Measurements from ENCODE around the gene FADS2. TPM values are rescaled to one million over a fixed set of nuclear protein-coding genes. Genes with fewer than 3 reads are reported as not detected.

FADS2 gene
- total RNA-seq, 4 donors from 2014 or later = 13.5 to 117 (median 84.9) TPM

- H3K4me3 ChIP-seq = no peak overlapping the region
- no peaks in the 10 kb centered on the region for H3K4me1 ChIP-seq
- no peaks in the 10 kb centered on the region for H3K9me3 ChIP-seq
- no peaks in the 10 kb centered on the region for H3K36me3 ChIP-seq
- H3K27ac ChIP-seq = no peak overlapping the region
- TF ChIP-seq POLR2A (IDR thresholded peaks at IDR 0.05) = no peak
- no peak for TF ChIP-seq CTCF (IDR thresholded peaks at IDR 0.05)
- no peaks in the 10 kb centered on the region for H3K27me3 ChIP-seq
- DNase-seq = no peak
- intact Hi-C loops (cut with DNase I; ENCODE audit: low total_unique reads) = loop anchor here (5.0 kb wide), 1 partner anchor 39 kb away; no protein-coding TSS in a partner anchor
Measured at GRCh38 chr11:61785837-61786402, 42.2 kb upstream of the FADS2 start.

- H3K36me3 ChIP-seq = no peaks in the 10 kb centered on the region
- H3K4me1 ChIP-seq = peaks cover 0 to 1% of the 10 kb centered on the region in 2 donors
- no peak overlapping the region for H3K4me3 ChIP-seq
- H3K27me3 ChIP-seq = no peaks in the 10 kb centered on the region
- intact Hi-C loops (cut with DNase I; ENCODE audit: low total_unique reads) = loop anchor here (5.0 kb wide), 1 partner anchor 41 kb away; no protein-coding TSS in a partner anchor
- TF ChIP-seq CTCF (IDR thresholded peaks at IDR 0.05) (peak; percentile 47 to 61 (median 54)), POLR2A (IDR thresholded peaks at IDR 0.05) (no peak)
- no peaks in the 10 kb centered on the region for H3K9me3 ChIP-seq
- H3K27ac ChIP-seq = peak overlapping the region in 1 of 2 donors; percentile 7
- peak in 1 of 2 donors; percentile 68 for DNase-seq
Measured at GRCh38 chr11:61787928-61788491, 40.1 kb upstream of the FADS2 start.

- no peaks in the 10 kb centered on the region for H3K9me3 ChIP-seq
- H3K4me1 ChIP-seq = peaks cover 0 to 5% of the 10 kb centered on the region in 2 donors
- H3K36me3 ChIP-seq = no peaks in the 10 kb centered on the region
- TF ChIP-seq POLR2A (IDR thresholded peaks at IDR 0.05) = no peak
- no peak for TF ChIP-seq CTCF (IDR thresholded peaks at IDR 0.05)
- peak; percentile 78 to 80 for DNase-seq
- peak overlapping the region; percentile 66 to 84 for H3K4me3 ChIP-seq
- intact Hi-C loops (cut with DNase I; ENCODE audit: low total_unique reads) = loop anchor here (10.0 kb wide), 1 partner anchor 103 kb away; the partner anchor contains the start of gene FADS3
- peak overlapping the region; percentile 91 to 98 for H3K27ac ChIP-seq
- H3K27me3 ChIP-seq = no peaks in the 10 kb centered on the region
Measured at GRCh38 chr11:61791737-61792309, 36.3 kb upstream of the FADS2 start.

- H3K4me1 ChIP-seq = peaks cover 3 to 5% of the 10 kb centered on the region in 2 donors
- H3K9me3 ChIP-seq = no peaks in the 10 kb centered on the region
- H3K27ac ChIP-seq = peak within 1 kb of the TSS; percentile 91 to 98
- peak within 1 kb of the TSS; percentile 66 to 84 for H3K4me3 ChIP-seq
- peak; percentile 84 to 86 for DNase-seq
- H3K36me3 ChIP-seq = no peaks in the 10 kb centered on the region
- TF ChIP-seq CTCF (IDR thresholded peaks at IDR 0.05) (peak in 1 of 4 experiments; percentile 47), POLR2A (IDR thresholded peaks at IDR 0.05) (peak in 1 of 2 donors; percentile 72)
- H3K27me3 ChIP-seq = no peaks in the 10 kb centered on the region
- intact Hi-C loops (cut with DNase I; ENCODE audit: low total_unique reads) = loop anchor here (10.0 kb wide), 1 partner anchor 102 kb away; the partner anchor contains the start of gene FADS3
Measured at GRCh38 chr11:61792310-61793082, 35.6 kb upstream of the FADS2 start, which contains the start of the genes FEN1 and TMEM258. Gene FEN1, plus strand, starts transcription at chr11:61792911. Its CDS starts 2,451 bp downstream, at chr11:61795362. Gene TMEM258, minus strand, starts transcription at chr11:61792599. Its CDS starts 41 bp downstream, at chr11:61792558.
